H9 (cell line): ENCODE data around the gene STH. TPM values are rescaled to one million over a fixed set of nuclear protein-coding genes. Genes with fewer than 3 reads are reported as not detected.

Source experiments
- DNase-seq: peaks from one replicate; pipeline ENCODE4 v3.0.0-alpha.2; 2017
- H2AFZ ChIP-seq: one replicate; pipeline ENCODE4 v1.6.1; 2013; ENCODE audit warnings: mild to moderate bottlenecking, low read length, control low read depth, moderate library complexity
- H2AK5ac ChIP-seq: 2 replicates; pipeline ENCODE4 v1.6.1; 2013; ENCODE audit warnings: low read length, control low read depth, mixed read lengths; ENCODE audit not compliant: insufficient read length
- H2BK120ac ChIP-seq: one replicate; pipeline ENCODE4 v1.6.1; 2013; ENCODE audit warnings: low read depth, mild to moderate bottlenecking, low read length, control low read depth, inconsistent platforms; ENCODE audit not compliant: poor library complexity, severe bottlenecking
- H2BK12ac ChIP-seq: 2 replicates; pipeline ENCODE4 v1.6.1; 2013; ENCODE audit warnings: low read length, control low read depth, mixed read lengths, low read depth; ENCODE audit not compliant: insufficient read length
- H2BK15ac ChIP-seq: 2 replicates; pipeline ENCODE4 v1.6.1; 2013; ENCODE audit warnings: low read depth, low read length, control low read depth
- H2BK20ac ChIP-seq: one replicate; pipeline ENCODE4 v1.6.1; 2013; ENCODE audit warnings: low read depth, mild to moderate bottlenecking, low read length, control low read depth, inconsistent platforms; ENCODE audit not compliant: poor library complexity, severe bottlenecking
- H2BK5ac ChIP-seq: 2 replicates; pipeline ENCODE4 v1.6.1; 2013; ENCODE audit warnings: low read length, control low read depth, mixed read lengths; ENCODE audit not compliant: insufficient read length
- H3K14ac ChIP-seq: 2 replicates; pipeline ENCODE4 v1.6.1; 2013; ENCODE audit warnings: low read length, control low read depth; ENCODE audit not compliant: insufficient read depth
- H3K18ac ChIP-seq: 2 replicates; pipeline ENCODE4 v1.6.1; 2013; ENCODE audit warnings: low read depth, mild to moderate bottlenecking, mixed read lengths, low read length, control low read depth; ENCODE audit not compliant: insufficient read length
- H3K23ac ChIP-seq: 2 replicates; pipeline ENCODE4 v1.6.1; 2013; ENCODE audit warnings: low read length, control low read depth, mixed read lengths, low read depth; ENCODE audit not compliant: insufficient read length
- H3K23me2 ChIP-seq: 2 replicates; pipeline ENCODE4 v1.6.1; 2013; ENCODE audit warnings: low read depth, mild to moderate bottlenecking, mixed read lengths, low read length, control low read depth; ENCODE audit not compliant: insufficient read length, poor library complexity, severe bottlenecking
- H3K27ac ChIP-seq: 2 replicates; pipeline ENCODE4 v1.5.1; 2013; ENCODE audit warnings: low read length, control low read depth, mixed read lengths, low read depth; ENCODE audit not compliant: insufficient read length
- H3K27me3 ChIP-seq: 2 replicates; pipeline ENCODE4 v1.6.1; 2013; ENCODE audit warnings: low read length, control low read depth, inconsistent platforms; ENCODE audit not compliant: insufficient read depth
- H3K4ac ChIP-seq: 2 replicates; pipeline ENCODE4 v1.6.1; 2013; ENCODE audit warnings: low read depth, mild to moderate bottlenecking, control low read depth, inconsistent platforms, low read length, moderate library complexity
- H3K4me1 ChIP-seq: 2 replicates; pipeline ENCODE4 v1.6.1; 2013; ENCODE audit warnings: low read length, control low read depth, inconsistent platforms; ENCODE audit not compliant: insufficient read depth
- H3K4me2 ChIP-seq: 2 replicates; pipeline ENCODE4 v1.6.1; 2013; ENCODE audit warnings: low read length, control low read depth, mixed read lengths; ENCODE audit not compliant: insufficient read length, insufficient read depth
- H3K56ac ChIP-seq: 2 replicates; pipeline ENCODE4 v1.6.1; 2013; ENCODE audit warnings: low read depth, mild to moderate bottlenecking, mixed read lengths, low read length, control low read depth; ENCODE audit not compliant: insufficient read length
- H3K79me1 ChIP-seq: 2 replicates; pipeline ENCODE4 v1.6.1; 2013; ENCODE audit warnings: low read depth, mild to moderate bottlenecking, moderate library complexity, low read length, control low read depth, inconsistent platforms; ENCODE audit not compliant: insufficient read depth, poor library complexity, severe bottlenecking
- H3K79me2 ChIP-seq: 2 replicates; pipeline ENCODE4 v1.6.1; 2013; ENCODE audit warnings: low read length, control low read depth, inconsistent platforms; ENCODE audit not compliant: insufficient read depth
- H3K9ac ChIP-seq: 2 replicates; pipeline ENCODE4 v1.6.1; 2013; ENCODE audit warnings: low read length, control low read depth, mixed read lengths; ENCODE audit not compliant: insufficient read length; ENCODE audit errors: extremely low read depth
- H3K9me3 ChIP-seq: one replicate; pipeline ENCODE4 v1.6.1; 2013; ENCODE audit warnings: low read depth, low read length, inconsistent platforms; ENCODE audit not compliant: control insufficient read depth
- H3T11ph ChIP-seq: one replicate; pipeline ENCODE4 v1.6.1; 2013; ENCODE audit warnings: mild to moderate bottlenecking, low read length, control low read depth, inconsistent platforms
- H4K20me1 ChIP-seq: one replicate; pipeline ENCODE4 v1.6.1; 2013; ENCODE audit not compliant: control insufficient read depth, insufficient read length, insufficient read depth
- H4K5ac ChIP-seq: 2 replicates; pipeline ENCODE4 v1.6.1; 2013; ENCODE audit warnings: low read depth, mild to moderate bottlenecking, mixed read lengths, low read length, control low read depth; ENCODE audit not compliant: insufficient read length
- H4K8ac ChIP-seq: replicated peaks from 2 replicates; pipeline ENCODE4 v1.6.1; 2013; ENCODE audit warnings: low read length, control low read depth, mixed read lengths, low read depth; ENCODE audit not compliant: insufficient read length
- H4K91ac ChIP-seq: 2 replicates; pipeline ENCODE4 v1.6.1; 2013; ENCODE audit warnings: low read depth, mild to moderate bottlenecking, moderate library complexity, mixed read lengths, low read length, control low read depth; ENCODE audit not compliant: insufficient read length
- H3K27ac Mint-ChIP-seq, 3 experiments: 2 replicates in 2 of 3; 3 replicates in 1 of 3; pipeline ENCODE4 v1.8.0; 2020 to 2021; ENCODE audit warnings: mixed read lengths in 3 of 3, mild to moderate bottlenecking in 1 of 3, moderate library complexity in 1 of 3
- H3K27me3 Mint-ChIP-seq: 2 replicates; pipeline ENCODE4 v1.8.0; 2021; ENCODE audit warnings: low read depth, mild to moderate bottlenecking, moderate library complexity, mixed read lengths
- H3K36me3 Mint-ChIP-seq, 3 experiments: 2 replicates in 2 of 3; 3 replicates in 1 of 3; pipeline ENCODE4 v1.8.0; 2020 to 2021; ENCODE audit warnings: low read depth in 3 of 3, mixed read lengths in 3 of 3; ENCODE audit not compliant: insufficient read depth in 1 of 3
- H3K4me1 Mint-ChIP-seq, 2 experiments: 2 replicates each; pipeline ENCODE4 v1.8.0; 2020; ENCODE audit warnings: mixed read lengths in 2 of 2
- H3K4me3 Mint-ChIP-seq, 2 experiments: 2 replicates in 1 of 2; 3 replicates in 1 of 2; pipeline ENCODE4 v1.8.0; 2020 to 2021; ENCODE audit warnings: mild to moderate bottlenecking in 2 of 2, mixed read lengths in 2 of 2, moderate library complexity in 1 of 2
- H3K9me3 Mint-ChIP-seq, 2 experiments: 2 replicates in 1 of 2; 3 replicates in 1 of 2; pipeline ENCODE4 v1.8.0; 2020; ENCODE audit warnings: mild to moderate bottlenecking in 2 of 2, mixed read lengths in 2 of 2, moderate library complexity in 1 of 2
- CTCF ChIP-seq: fragments of 200-600 bp; sonication (generic); conservative IDR thresholded peaks from 3 replicates; pipeline ENCODE4 v1.8.0; 2021; ENCODE audit warnings: antibody characterized with exemption, mild to moderate bottlenecking
- WGBS: extraction: QIAGEN DNeasy Blood & Tissue Kit; methylation state at CpG from one replicate; pipeline ENCODE4 v1.1.7; 2013; ENCODE audit warnings: missing lambda C conversion rate, low lambda C conversion rate, mixed read lengths; ENCODE audit not compliant: insufficient read length; ENCODE audit errors: extremely low coverage; 5-methylcytosine and 5-hydroxymethylcytosine counted together
- total RNA-seq: library from RNA; stranded (reverse); gene quantifications from 2 replicates; pipeline ENCODE4 v1.2.1, GENCODE V29; 2021

The STH gene
- total RNA-seq, 1 experiment from 2014 or later: not detected

- no peak overlapping the region; a peak in 1 of 7 replicates for H3K27ac Mint-ChIP-seq
- H3K4ac ChIP-seq: no peak overlapping the region
- no peak overlapping the region for H3K14ac ChIP-seq
- H3K4me1 Mint-ChIP-seq: peaks cover 13 to 18% of the 10 kb centered on the region in 2 experiments
- H2BK12ac ChIP-seq: no peak overlapping the region
- no peaks in the 10 kb centered on the region for H4K20me1 ChIP-seq
- no peak overlapping the region for H2AK5ac ChIP-seq
- H2BK5ac ChIP-seq: no peak overlapping the region
- H2BK15ac ChIP-seq: no peak overlapping the region
- H4K8ac ChIP-seq: no peak overlapping the region
- no peaks in the 10 kb centered on the region for H3K4me1 ChIP-seq
- no peak for TF ChIP-seq CTCF
- H3K9me3 Mint-ChIP-seq: no peaks in the 10 kb centered on the region
- no peak overlapping the region for H3K23ac ChIP-seq
- H3K79me1 ChIP-seq: no peaks in the 10 kb centered on the region
- DNase-seq: no peak
- H3K23me2 ChIP-seq: no peaks in the 10 kb centered on the region
- no peaks in the 10 kb centered on the region for H3K79me2 ChIP-seq
- H3K27me3 ChIP-seq: no peaks in the 10 kb centered on the region
- H2AFZ ChIP-seq: no peak overlapping the region
- H2BK20ac ChIP-seq: no peak overlapping the region
- no peaks in the 10 kb centered on the region for H3K27me3 Mint-ChIP-seq
- H3K4me3 Mint-ChIP-seq: no peak overlapping the region
- H3K36me3 Mint-ChIP-seq: peaks cover 29 to 79% (median 78%) of the 10 kb centered on the region in 3 experiments; a peak in 6 of 7 replicates
- no peak overlapping the region for H4K5ac ChIP-seq
- no CpG with 5 or more reads among the region's 2 CpGs for WGBS
- no peak overlapping the region for H3K9ac ChIP-seq
- H3K18ac ChIP-seq: no peak overlapping the region
- H3K4me2 ChIP-seq: no peak overlapping the region
- H3K56ac ChIP-seq: no peak overlapping the region
- no peak overlapping the region for H3K27ac ChIP-seq
- H4K91ac ChIP-seq: no peak overlapping the region
- no peak overlapping the region for H3T11ph ChIP-seq
- H3K9me3 ChIP-seq: no peaks in the 10 kb centered on the region
- no peak overlapping the region for H2BK120ac ChIP-seq
These were observed 45.9 kb downstream of the STH start for GRCh38 chr17:46044989-46045388.
